Breast epithelium (tissue), 3 donors: Measurements from ENCODE around the gene RHOBTB1.

ENCODE experiments used
- CTCF ChIP-seq, 3 donors: fragments of 450-650 bp; IDR thresholded peaks; one replicate each; pipeline ENCODE4 v1.5.1; 2016 to 2017; ENCODE audit warnings: antibody characterized with exemption in 3 of 3, mild to moderate bottlenecking in 3 of 3, moderate library complexity in 3 of 3
- POLR2A ChIP-seq: fragments of 450-650 bp; IDR thresholded peaks from one replicate; pipeline ENCODE4 v1.6.1; 2016; ENCODE audit warnings: antibody characterized with exemption, mild to moderate bottlenecking, moderate library complexity
- POLR2AphosphoS5 ChIP-seq, 3 donors: sonication (generic); formaldehyde crosslinking; IDR thresholded peaks; one replicate each; pipeline ENCODE4 v1.6.1; 2017; ENCODE audit warnings: antibody characterized with exemption in 3 of 3

- no peak for TF ChIP-seq CTCF (IDR thresholded peaks at IDR 0.05)
- no peak for TF ChIP-seq POLR2A
- TF ChIP-seq POLR2AphosphoS5 (IDR thresholded peaks at IDR 0.05): no peak
Measured at GRCh38 chr10:60951272-60951724, 7.3 kb upstream of the RHOBTB1 start.
